Lower leg skin (tissue), 3 donors: Measurements from ENCODE around the gene ECHS1.

Experiments used
- CTCF ChIP-seq, 3 donors: fragments of 450-650 bp; IDR thresholded peaks; one replicate each; pipeline ENCODE4 v1.5.1; 2016; ENCODE audit warnings: antibody characterized with exemption in 3 of 3, mild to moderate bottlenecking in 3 of 3, moderate library complexity in 2 of 3
- POLR2A ChIP-seq, 2 donors: fragments of 450-650 bp; IDR thresholded peaks; one replicate each; pipeline ENCODE4 v1.6.1; 2016 to 2017; ENCODE audit warnings: antibody characterized with exemption in 2 of 2, mild to moderate bottlenecking in 1 of 2, moderate library complexity in 1 of 2

- TF ChIP-seq POLR2A (IDR thresholded peaks at IDR 0.05) (no peak), CTCF (IDR thresholded peaks at IDR 0.05) (no peak)
Measured at GRCh38 chr10:133353202-133353959, 19.8 kb downstream of the ECHS1 start.
